GM21526 (cell line): ENCODE data around the gene DPH6.
"Not testable (repeated sequence)": the region's sequence is repeated elsewhere in the genome, so short reads cannot be mapped to it uniquely, and the experiment has no call there.

Experiments used
- ATAC-seq: cut with Tn5 transposase; IDR thresholded peaks from one replicate; pipeline ENCODE4 v1.9.1; 2021; ENCODE audit warnings: moderate library complexity; ENCODE audit not compliant: unreplicated experiment, low FRiP score

The DPH6 gene

GRCh38 chr15:35441279-35441678 is 104.7 kb downstream of the DPH6 start:
- not testable (repeated sequence) for ATAC-seq

GRCh38 chr15:35440265-35440664 is 105.7 kb downstream of the DPH6 start:
- no peak for ATAC-seq

DNA sequence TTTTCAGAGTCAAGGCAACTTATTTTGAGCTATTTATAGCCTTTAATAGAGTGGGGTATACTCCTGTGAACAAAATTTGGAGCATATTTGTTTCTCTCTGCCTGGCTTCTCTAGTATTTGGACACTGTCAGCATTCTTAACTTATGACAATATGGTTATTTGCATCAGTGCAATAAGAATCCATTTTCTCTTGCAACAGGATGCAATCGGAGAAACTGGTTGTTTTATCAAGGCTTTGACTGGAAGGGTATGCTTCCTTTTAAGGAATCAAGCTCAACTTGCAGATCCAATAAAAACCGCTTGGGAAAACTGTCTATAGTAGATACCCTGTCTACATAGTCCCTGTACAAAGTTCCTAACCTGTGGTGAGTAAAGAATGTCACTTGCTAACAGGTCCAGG is 106.7 kb downstream of the DPH6 start:
- ATAC-seq, result no peak

DNA sequence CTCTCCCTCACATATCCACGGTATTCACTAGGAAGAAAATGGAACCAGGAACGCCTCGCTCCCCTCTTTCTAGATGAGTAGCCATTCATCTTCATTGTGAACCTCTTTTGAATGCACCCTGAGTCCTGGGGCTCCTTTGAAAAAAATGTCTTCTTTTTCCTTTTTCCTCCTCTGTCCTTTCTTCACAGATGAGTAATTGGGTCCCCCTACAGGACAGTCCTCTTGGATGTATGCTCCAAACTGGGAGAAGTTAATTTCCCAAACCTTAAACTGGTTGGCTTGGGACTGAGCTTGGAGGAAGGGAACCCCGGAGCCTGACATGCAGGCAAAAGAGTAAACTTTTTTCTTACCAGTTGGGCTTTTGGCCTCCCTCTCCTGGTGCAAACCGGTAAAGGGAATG is 108.8 kb downstream of the DPH6 start:
- ATAC-seq, result no peak

- ATAC-seq, result no peak
These were observed 109.5 kb downstream of the DPH6 start for GRCh38 chr15:35436422-35436821.

GRCh38 chr15:35431281-35431680 is 114.7 kb downstream of the DPH6 start:
- no peak for ATAC-seq

DNA sequence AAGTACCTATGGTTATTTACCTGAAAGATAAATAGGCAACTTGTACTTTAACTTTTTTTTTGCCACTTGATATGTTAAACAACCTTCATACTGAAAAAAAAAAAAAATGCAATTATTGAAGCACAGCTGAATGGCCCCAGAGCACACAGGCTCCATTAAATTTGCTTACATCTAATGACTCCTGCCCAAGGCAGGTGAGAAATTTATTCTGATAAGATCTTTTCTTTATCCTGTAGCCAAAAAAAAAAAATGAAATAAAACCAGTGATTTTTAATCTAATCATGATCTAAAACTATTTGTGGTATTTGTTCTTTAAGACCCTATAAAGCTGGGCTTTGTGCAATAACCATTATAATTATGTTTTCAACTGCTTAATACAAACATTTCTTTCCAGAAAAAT is 115.7 kb downstream of the DPH6 start:
- ATAC-seq, result no peak

- no peak for ATAC-seq
These were observed 118.5 kb downstream of the DPH6 start for GRCh38 chr15:35427496-35427895.

GRCh38 chr15:35427091-35427490 is 118.9 kb downstream of the DPH6 start:
- no peak for ATAC-seq

- no peak for ATAC-seq
These were observed 135.2 kb downstream of the DPH6 start for GRCh38 chr15:35410775-35411174.

DNA sequence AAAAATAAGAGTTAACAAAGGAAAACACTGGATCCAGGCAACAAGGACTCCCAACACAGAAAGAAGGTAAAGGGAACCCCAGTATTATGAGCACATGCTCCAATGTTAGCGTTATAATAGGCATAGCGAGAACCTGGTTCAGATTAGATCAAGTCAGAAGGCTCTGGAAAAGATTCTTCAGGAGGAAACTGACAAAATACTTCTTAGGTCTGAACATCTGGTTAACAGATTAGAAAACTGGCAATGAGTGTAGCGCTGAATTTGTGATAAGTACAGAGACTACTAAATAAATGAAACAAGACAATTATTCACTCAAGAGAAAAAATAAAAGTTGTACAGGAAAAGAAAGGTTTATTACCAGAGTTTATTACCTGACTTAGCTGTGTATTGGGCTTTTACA is 146.1 kb downstream of the DPH6 start:
- ATAC-seq, result no peak

DNA sequence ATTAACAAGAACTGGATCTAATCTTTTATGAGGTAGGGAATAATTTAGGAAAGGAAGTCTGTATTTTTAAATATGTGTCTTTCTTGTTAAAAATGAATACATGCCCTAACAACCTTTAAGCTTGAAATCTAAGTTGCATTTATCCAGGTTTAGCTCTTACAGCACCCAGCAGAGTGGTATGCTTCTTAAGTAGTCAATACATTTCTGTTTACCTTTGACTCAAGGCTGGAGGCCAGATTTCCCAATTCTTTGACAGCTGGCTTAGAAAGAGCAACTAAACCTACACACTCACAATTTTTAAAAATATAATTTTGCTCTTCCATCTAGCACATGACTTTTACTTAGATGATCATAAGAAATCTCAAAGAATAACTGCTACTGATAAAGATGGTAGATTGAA is 148.9 kb downstream of the DPH6 start:
- ATAC-seq, result no peak

DNA sequence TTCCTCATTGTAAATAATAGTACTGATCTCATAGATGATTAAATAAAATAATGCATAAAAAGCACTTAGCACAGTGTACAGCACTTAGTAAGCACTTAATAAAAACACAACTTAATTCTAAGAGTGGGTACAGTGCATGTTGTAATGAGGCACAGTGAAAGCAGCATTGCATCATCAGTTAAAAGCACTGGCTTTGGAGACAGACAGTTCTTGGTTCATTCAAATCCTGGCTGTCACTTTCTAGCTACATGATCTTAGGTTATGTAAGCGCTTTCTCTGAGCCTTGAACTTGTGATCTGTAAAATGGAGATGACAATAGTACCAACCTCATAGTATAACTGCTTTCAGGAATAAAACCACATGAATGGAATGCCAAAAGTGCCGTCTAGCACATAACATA is 151.5 kb downstream of the DPH6 start:
- ATAC-seq, result no peak

GRCh38 chr15:35393398-35393797 is 152.6 kb downstream of the DPH6 start:
- no peak for ATAC-seq

DNA sequence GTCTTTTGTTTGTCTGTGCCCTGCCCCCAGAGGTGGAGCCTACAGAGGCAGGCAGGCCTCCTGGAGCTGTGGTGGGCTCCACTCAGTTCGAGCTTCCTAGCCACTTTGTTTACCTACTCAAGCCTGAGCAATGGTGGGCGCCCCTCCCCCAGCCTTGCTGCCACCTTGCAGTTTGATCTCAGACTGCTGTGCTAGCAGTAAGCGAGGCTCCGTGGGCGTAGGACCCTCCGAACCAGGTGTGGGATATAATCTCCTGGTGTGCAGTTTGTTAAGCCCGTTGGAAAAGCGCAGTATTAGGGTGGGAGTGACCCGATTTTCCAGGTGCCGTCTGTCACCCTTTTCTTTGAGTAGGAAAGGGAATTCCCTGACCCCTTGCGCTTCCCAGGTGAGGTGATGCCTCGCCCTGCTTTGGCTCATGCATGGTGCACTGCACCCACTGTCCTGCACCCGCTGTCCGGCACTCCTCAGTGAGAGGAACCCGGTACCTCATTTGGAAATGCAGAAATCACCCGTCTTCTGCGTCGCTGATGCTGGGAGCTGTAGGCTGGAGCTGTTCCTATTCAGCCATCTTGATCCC is 154.5 kb downstream of the DPH6 start:
- ATAC-seq, result not testable (repeated sequence)

- no peak for ATAC-seq
These were observed 162.5 kb downstream of the DPH6 start for GRCh38 chr15:35383506-35383905.

DNA sequence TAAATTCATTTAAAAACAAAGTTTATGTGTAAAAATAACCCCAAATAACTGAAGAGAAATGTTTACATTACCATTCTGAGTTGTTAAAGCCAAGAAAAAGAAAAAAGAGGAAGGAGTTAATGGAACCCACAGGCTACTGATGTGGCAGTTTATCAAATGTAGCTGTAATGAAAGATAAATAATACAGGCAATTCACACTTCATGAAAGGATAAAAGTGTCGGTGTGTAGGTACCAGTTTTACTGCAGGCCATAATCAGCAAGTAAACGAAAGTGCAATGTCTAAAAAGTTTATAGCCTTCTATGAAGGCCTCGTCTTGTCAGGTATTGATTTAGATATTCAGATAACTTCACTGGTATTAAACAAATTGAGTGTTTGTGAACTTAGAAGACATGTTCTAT is 164.6 kb downstream of the DPH6 start:
- no peak for ATAC-seq

DNA sequence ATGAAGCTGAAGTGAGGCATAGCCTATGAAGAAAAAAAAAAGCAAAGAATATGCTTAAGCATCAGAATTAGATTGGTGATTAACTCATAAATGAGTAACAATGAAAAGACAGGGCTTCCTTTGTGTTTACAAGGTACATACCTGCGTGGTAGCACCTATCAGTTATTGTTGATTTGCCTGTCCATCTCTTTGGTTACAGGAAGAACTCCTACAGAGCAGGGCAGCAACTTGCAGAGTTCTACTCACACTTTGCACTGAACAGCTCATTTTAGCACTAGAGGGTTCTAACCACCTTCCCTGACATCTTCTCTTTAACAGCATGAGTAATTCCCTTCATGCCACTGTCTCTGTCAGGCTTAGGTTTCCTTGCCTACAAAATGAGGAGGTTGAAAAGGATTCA is 166.0 kb downstream of the DPH6 start:
- ATAC-seq, result no peak

DNA sequence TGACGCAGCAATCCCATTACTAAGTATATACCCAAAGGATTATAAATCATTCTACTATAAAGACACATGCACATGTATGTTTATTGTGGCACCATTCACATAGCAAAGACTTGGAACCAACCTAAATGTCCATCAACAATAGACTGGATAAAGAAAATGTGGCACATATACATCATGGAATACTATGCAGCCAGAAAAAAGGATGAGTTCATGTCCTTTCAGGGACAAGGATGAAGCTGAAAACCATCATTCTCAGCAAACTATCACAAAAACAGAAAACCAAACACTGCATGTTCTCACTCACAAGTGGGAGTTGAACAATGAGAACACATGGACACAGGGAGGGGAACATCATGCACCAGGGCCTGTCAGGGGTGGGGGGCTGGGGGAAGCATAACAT is 167.5 kb downstream of the DPH6 start:
- ATAC-seq, result not testable (repeated sequence)

DNA sequence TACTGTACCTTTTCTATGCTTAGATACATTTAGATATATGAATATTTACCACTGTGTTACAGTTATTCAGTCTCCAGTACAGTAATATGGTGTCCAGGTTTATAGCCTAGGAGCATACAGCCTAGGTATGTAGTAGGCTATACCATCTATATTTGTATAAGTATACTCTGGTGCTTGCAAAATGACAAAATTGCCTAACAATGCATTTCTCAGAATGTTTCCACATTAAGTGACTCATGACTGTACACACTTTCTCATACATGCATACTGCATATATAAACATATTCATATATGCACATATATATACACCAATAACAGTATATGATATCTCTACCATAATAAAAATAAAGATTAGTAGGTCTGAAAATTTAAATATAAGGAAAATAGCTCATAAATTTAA is 169.3 kb downstream of the DPH6 start:
- ATAC-seq, result no peak

- no peak for ATAC-seq
These were observed 171.3 kb downstream of the DPH6 start for GRCh38 chr15:35374661-35375060.

GRCh38 chr15:35362195-35362829 is 183.7 kb downstream of the DPH6 start:
- ATAC-seq, result no peak

DNA sequence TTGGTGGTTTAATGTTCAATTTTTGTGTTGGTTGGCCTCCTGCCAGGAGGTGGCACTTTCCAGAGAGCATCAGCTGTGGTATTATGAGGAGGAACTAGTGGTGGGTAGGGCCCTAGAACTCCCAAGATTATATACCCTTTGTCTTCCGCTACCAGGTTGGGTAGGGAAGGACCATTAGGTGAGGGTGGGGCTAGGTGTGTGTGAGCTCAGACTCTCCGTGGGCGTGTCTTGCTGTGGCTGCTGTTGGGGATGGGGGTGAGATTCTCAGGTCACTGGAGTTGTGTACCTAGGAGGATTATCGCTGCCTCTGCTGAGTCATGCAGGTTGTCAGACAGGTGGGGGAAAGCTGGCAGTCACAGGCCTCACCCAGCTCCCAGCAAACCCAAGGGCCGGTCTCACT is 187.1 kb downstream of the DPH6 start:
- ATAC-seq, result no peak
